ENCODE data around the gene CYP2W1.
"Not testable (repeated sequence)": the region's sequence is repeated elsewhere in the genome, so short reads cannot be mapped to it uniquely, and the experiment has no call there.

Gene CYP2W1

GRCh38 chr7:983004-983615, at the start of gene CYP2W1:
CYP2W1 (plus strand) TSS chr7:983181; CDS start chr7:983212, 31 bp downstream.
- H3K4me3 Mint-ChIP-seq = no peak within 1 kb of the TSS
- no peaks in the 10 kb centered on the region for H3K27me3 Mint-ChIP-seq (ENCODE audit: low read depth)
- DNase-seq (ENCODE audit: low spot score) = no peak
- no peaks in the 10 kb centered on the region for H3K9me3 Mint-ChIP-seq
- H3K27ac Mint-ChIP-seq = no peak within 1 kb of the TSS
- no peaks in the 10 kb centered on the region for H3K4me1 Mint-ChIP-seq (ENCODE audit: low read depth)
- no peaks in the 10 kb centered on the region for H3K36me3 Mint-ChIP-seq (ENCODE audit: low read depth)

GRCh38 chr7:934469-935163, 48.4 kb upstream of the CYP2W1 start:
- Mint-ChIP-seq H3K4me1 (ENCODE audit: low read depth) (peaks cover 10% of the 10 kb centered on the region), H3K9me3 (no peaks in the 10 kb centered on the region), H3K27me3 (ENCODE audit: low read depth) (no peaks in the 10 kb centered on the region), H3K4me3 (no peak overlapping the region), H3K27ac (no peak overlapping the region), H3K36me3 (ENCODE audit: low read depth) (peaks cover 3% of the 10 kb centered on the region)
- DNase-seq (ENCODE audit: low spot score) = no peak

GRCh38 chr7:935164-935873, 47.7 kb upstream of the CYP2W1 start:
- H3K9me3 Mint-ChIP-seq = peaks cover 7% of the 10 kb centered on the region
- peaks cover 7% of the 10 kb centered on the region for H3K4me1 Mint-ChIP-seq (ENCODE audit: low read depth)
- peaks cover 6% of the 10 kb centered on the region for H3K36me3 Mint-ChIP-seq (ENCODE audit: low read depth)
- H3K27me3 Mint-ChIP-seq (ENCODE audit: low read depth) = no peaks in the 10 kb centered on the region
- DNase-seq (ENCODE audit: low spot score) = no peak
- H3K27ac Mint-ChIP-seq = no peak overlapping the region
- H3K4me3 Mint-ChIP-seq = no peak overlapping the region

- H3K4me3 Mint-ChIP-seq = peak overlapping the region; percentile 29
- peak overlapping the region; percentile 41 for H3K27ac Mint-ChIP-seq
- peaks cover 13% of the 10 kb centered on the region for H3K9me3 Mint-ChIP-seq
- peaks cover under 1% of the 10 kb centered on the region for H3K27me3 Mint-ChIP-seq (ENCODE audit: low read depth)
- H3K4me1 Mint-ChIP-seq (ENCODE audit: low read depth) = peaks cover 12% of the 10 kb centered on the region
- peaks cover 6% of the 10 kb centered on the region for H3K36me3 Mint-ChIP-seq (ENCODE audit: low read depth)
- DNase-seq (ENCODE audit: low spot score) = no peak
These were observed 47.1 kb upstream of the CYP2W1 start for GRCh38 chr7:935874-936385.

- peaks cover 14% of the 10 kb centered on the region for H3K4me1 Mint-ChIP-seq (ENCODE audit: low read depth)
- H3K27ac Mint-ChIP-seq = peak overlapping the region; percentile 41
- H3K4me3 Mint-ChIP-seq = peak overlapping the region; percentile 29
- peaks cover 6% of the 10 kb centered on the region for H3K36me3 Mint-ChIP-seq (ENCODE audit: low read depth)
- peaks cover 19% of the 10 kb centered on the region for H3K9me3 Mint-ChIP-seq
- DNase-seq (ENCODE audit: low spot score) = peak; percentile 48
- H3K27me3 Mint-ChIP-seq (ENCODE audit: low read depth) = peaks cover 3% of the 10 kb centered on the region
These were observed 46.5 kb upstream of the CYP2W1 start for GRCh38 chr7:936386-937054.

- H3K27me3 Mint-ChIP-seq (ENCODE audit: low read depth) = peaks cover 9% of the 10 kb centered on the region
These were observed 45.0 kb upstream of the CYP2W1 start for GRCh38 chr7:937856-938484.

GRCh38 chr7:938546-939185, 44.3 kb upstream of the CYP2W1 start:
- peaks cover 17% of the 10 kb centered on the region for H3K4me1 Mint-ChIP-seq (ENCODE audit: low read depth)
- peaks cover 6% of the 10 kb centered on the region for H3K36me3 Mint-ChIP-seq (ENCODE audit: low read depth)
- no peak for DNase-seq (ENCODE audit: low spot score)
- peaks cover 23% of the 10 kb centered on the region for H3K9me3 Mint-ChIP-seq
- H3K27ac Mint-ChIP-seq = no peak overlapping the region
- H3K4me3 Mint-ChIP-seq = no peak overlapping the region
- H3K27me3 Mint-ChIP-seq (ENCODE audit: low read depth) = peaks cover 9% of the 10 kb centered on the region

More at GRCh38 chr7:937856-938484, 45.0 kb upstream of the CYP2W1 start:
- Mint-ChIP-seq H3K9me3 (peaks cover 23% of the 10 kb centered on the region), H3K4me1 (ENCODE audit: low read depth) (peaks cover 17% of the 10 kb centered on the region), H3K4me3 (no peak overlapping the region), H3K36me3 (ENCODE audit: low read depth) (peaks cover 6% of the 10 kb centered on the region), H3K27ac (peak overlapping the region; percentile 31)
- no peak for DNase-seq (ENCODE audit: low spot score)

GRCh38 chr7:939843-940242, 43.1 kb upstream of the CYP2W1 start:
- H3K27ac Mint-ChIP-seq = no peak overlapping the region
- peaks cover 17% of the 10 kb centered on the region for H3K4me1 Mint-ChIP-seq (ENCODE audit: low read depth)
- H3K36me3 Mint-ChIP-seq (ENCODE audit: low read depth) = peaks cover 6% of the 10 kb centered on the region
- H3K27me3 Mint-ChIP-seq (ENCODE audit: low read depth) = peaks cover 9% of the 10 kb centered on the region
- no peak overlapping the region for H3K4me3 Mint-ChIP-seq
- H3K9me3 Mint-ChIP-seq = peaks cover 23% of the 10 kb centered on the region
- no peak for DNase-seq (ENCODE audit: low spot score)

- Mint-ChIP-seq H3K9me3 (peaks cover 23% of the 10 kb centered on the region), H3K27ac (peak overlapping the region; percentile 24), H3K4me3 (no peak overlapping the region), H3K27me3 (ENCODE audit: low read depth) (peaks cover 9% of the 10 kb centered on the region), H3K4me1 (ENCODE audit: low read depth) (peaks cover 17% of the 10 kb centered on the region), H3K36me3 (ENCODE audit: low read depth) (peaks cover 6% of the 10 kb centered on the region)
- no peak for DNase-seq (ENCODE audit: low spot score)
These were observed 42.2 kb upstream of the CYP2W1 start for GRCh38 chr7:940599-941408.

- H3K9me3 Mint-ChIP-seq = peaks cover 23% of the 10 kb centered on the region
- not testable (repeated sequence) for DNase-seq (ENCODE audit: low spot score); H3K4me3 Mint-ChIP-seq; H3K4me1 Mint-ChIP-seq (ENCODE audit: low read depth); H3K36me3 Mint-ChIP-seq (ENCODE audit: low read depth); H3K27ac Mint-ChIP-seq; H3K27me3 Mint-ChIP-seq (ENCODE audit: low read depth)
These were observed 39.2 kb upstream of the CYP2W1 start for GRCh38 chr7:943793-944192.

GRCh38 chr7:944744-945143, 38.2 kb upstream of the CYP2W1 start:
- Mint-ChIP-seq H3K27ac (no peak overlapping the region), H3K27me3 (ENCODE audit: low read depth) (peaks cover 9% of the 10 kb centered on the region), H3K36me3 (ENCODE audit: low read depth) (peaks cover 5% of the 10 kb centered on the region), H3K4me1 (ENCODE audit: low read depth) (peaks cover 10% of the 10 kb centered on the region), H3K9me3 (peaks cover 22% of the 10 kb centered on the region), H3K4me3 (no peak overlapping the region)
- no peak for DNase-seq (ENCODE audit: low spot score)

GRCh38 chr7:945147-945555, 37.8 kb upstream of the CYP2W1 start:
- Mint-ChIP-seq H3K4me3 (no peak overlapping the region), H3K9me3 (peaks cover 18% of the 10 kb centered on the region)

More at GRCh38 chr7:945147-945555, 37.8 kb upstream of the CYP2W1 start:
- Mint-ChIP-seq H3K4me1 (ENCODE audit: low read depth) (peaks cover 10% of the 10 kb centered on the region), H3K27ac (no peak overlapping the region), H3K36me3 (ENCODE audit: low read depth) (peaks cover 1% of the 10 kb centered on the region), H3K27me3 (ENCODE audit: low read depth) (peaks cover 9% of the 10 kb centered on the region)
- DNase-seq (ENCODE audit: low spot score) = no peak

Measured in T-helper 2 cell treated with Interferon-gamma antibody and Interleukin-4, amounts not matched to agents 5 μg/mL and 100 μg/mL, for 36 hours (primary cell).